HepG2 (cell line): ENCODE data around the gene SP5. TPM values are rescaled to one million over a fixed set of nuclear protein-coding genes. Genes with fewer than 3 reads are reported as not detected.

Experiments used
- ATAC-seq: fragments of 200-7000 bp; cut with Tn5 transposase; 3 replicates; pipeline ENCODE4 v1.9.1; 2020; ENCODE audit warnings: mild to moderate bottlenecking, moderate library complexity
- BruUV-seq: library from RNA; stranded (reverse); fragments of 400-500 nt; replicated peaks from 2 replicates; lab custom pipeline; 2021; lab: Mats Ljungman, UMichigan
- CTCF ChIA-PET: fragments of 300-600 bp; formaldehyde crosslinking; extraction: SDS; loops from one replicate; lab custom pipeline; 2021; ENCODE audit warnings: low total read pairs, inconsistent platforms, low intra/inter-chr PET ratio; lab: Yijun Ruan, JAX
- POLR2A ChIA-PET: fragments of 350-600 bp; sonication (Branson Sonifier 250); formaldehyde crosslinking; loops from one replicate; lab custom pipeline; 2020; ENCODE audit warnings: antibody characterized with exemption, inconsistent platforms; lab: Yijun Ruan, JAX
- DNase-seq: peaks from one replicate; pipeline ENCODE4 v3.0.0-alpha.2; 2015; ENCODE audit warnings: low spot score
- FAIRE-seq: peaks from 3 replicates; lab custom pipeline; 2011; peaks lifted over from hg19 to GRCh38; lab: Jason Lieb, UNC
- H2AFZ ChIP-seq: one replicate; pipeline ENCODE4 v1.6.1; 2011; ENCODE audit warnings: low read length, inconsistent platforms
- H3K27ac ChIP-seq: fragments of 300-600 bp; 3 replicates; pipeline ENCODE4 v1.8.0; 2011; ENCODE audit warnings: mixed run types, mild to moderate bottlenecking, mixed read lengths, low read length, inconsistent platforms; ENCODE audit not compliant: insufficient read depth; ENCODE audit errors: extremely low read length
- H3K27me3 ChIP-seq, 2 experiments: fragments of 200-600 bp in 1 of 2; 2 replicates in 1 of 2; 3 replicates in 1 of 2; pipeline versions ENCODE4 v1.6.0 to v1.8.0; 2011; ENCODE audit warnings: low read length in 2 of 2, mild to moderate bottlenecking in 2 of 2, moderate library complexity in 2 of 2, inconsistent platforms in 1 of 2; ENCODE audit not compliant: insufficient read depth in 2 of 2, control insufficient read depth in 1 of 2
- H3K36me3 ChIP-seq, 2 experiments: fragments of 200-600 bp in 1 of 2; replicated peaks in 1 of 2; 2 replicates in 1 of 2; 3 replicates in 1 of 2; pipeline versions ENCODE4 v1.5.1 to v1.8.0; 2011; ENCODE audit warnings: low read length in 2 of 2, inconsistent platforms in 1 of 2; ENCODE audit not compliant: insufficient read depth in 2 of 2, control insufficient read depth in 1 of 2
- H3K4me1 ChIP-seq: 2 replicates; pipeline ENCODE4 v1.5.1; 2012; ENCODE audit warnings: low read length, inconsistent platforms; ENCODE audit not compliant: insufficient read depth
- H3K4me2 ChIP-seq: 2 replicates; pipeline ENCODE4 v1.6.0; 2011; ENCODE audit warnings: low read depth, low read length, inconsistent platforms
- H3K4me3 ChIP-seq, 3 experiments: fragments of 200-600 bp in 1 of 3; sonication (generic), shearing (Covaris generic) in 1 of 3; replicated peaks in 1 of 3; 2 replicates each; pipeline ENCODE4 v1.5.1; 2011 to 2016; ENCODE audit warnings: low read length in 3 of 3, inconsistent platforms in 2 of 3, low read depth in 2 of 3, mild to moderate bottlenecking in 2 of 3, control low read depth in 1 of 3, mixed read lengths in 1 of 3; ENCODE audit not compliant: insufficient read depth in 1 of 3
- H3K79me2 ChIP-seq: one replicate; pipeline ENCODE4 v1.6.1; 2011; ENCODE audit warnings: low read length, inconsistent platforms; ENCODE audit not compliant: insufficient read depth
- H3K9ac ChIP-seq: 2 replicates; pipeline ENCODE4 v1.6.0; 2011; ENCODE audit warnings: mild to moderate bottlenecking, low read depth, low read length, inconsistent platforms; ENCODE audit not compliant: insufficient read depth
- H3K9me3 ChIP-seq: 2 replicates; pipeline ENCODE4 v1.5.1; 2012; ENCODE audit warnings: mild to moderate bottlenecking, low read length
- H4K20me1 ChIP-seq: 2 replicates; pipeline ENCODE4 v1.6.0; 2011; ENCODE audit warnings: inconsistent platforms, mild to moderate bottlenecking, low read length, moderate library complexity; ENCODE audit not compliant: insufficient read depth
- CBX1 ChIP-seq: IDR thresholded peaks from one replicate; pipeline ENCODE4 v1.6.1; 2016; ENCODE audit warnings: antibody characterized with exemption, low read depth
- CCAR2 ChIP-seq: fragments of 200-400 bp; formaldehyde crosslinking; optimal IDR thresholded peaks from 2 replicates; pipeline ENCODE3; 2018; ENCODE audit warnings: low read depth, mild to moderate bottlenecking, low read length, moderate library complexity
- HES4 ChIP-seq: sonication (generic); formaldehyde crosslinking; IDR thresholded peaks from 2 replicates; pipeline ENCODE4 v1.9.0; 2021; ENCODE audit warnings: mild to moderate bottlenecking, missing genetic modification reagents, borderline replicate concordance
- MBD4 ChIP-seq: IDR thresholded peaks from 2 replicates; pipeline ENCODE4 v1.6.1; 2012; ENCODE audit warnings: low read length, inconsistent platforms, borderline replicate concordance
- RELA ChIP-seq: sonication (generic); formaldehyde crosslinking; IDR thresholded peaks from 2 replicates; pipeline ENCODE4 v1.4.0; 2020; ENCODE audit warnings: missing genetic modification reagents
- SOX13 ChIP-seq, 3 experiments: fragments of 450-650 bp in 1 of 3; sonication (generic) in 1 of 3; formaldehyde crosslinking in 1 of 3; IDR thresholded peaks in 2 of 3; conservative IDR thresholded peaks in 1 of 3; 2 replicates each; pipeline versions ENCODE4 v1.5.0 to v1.6.1; 2016 to 2020; ENCODE audit warnings: antibody characterized with exemption in 1 of 3, mild to moderate bottlenecking in 1 of 3, missing compliant biosample characterization in 1 of 3, missing genetic modification reagents in 1 of 3, moderate library complexity in 1 of 3
- SRSF4 ChIP-seq: fragments of 200-400 bp; formaldehyde crosslinking; IDR thresholded peaks from one replicate; pipeline ENCODE4 v1.6.1; 2018; ENCODE audit warnings: mild to moderate bottlenecking, low read depth, low read length, moderate library complexity; ENCODE audit not compliant: poor library complexity, severe bottlenecking
- SSRP1 ChIP-seq: IDR thresholded peaks from 2 replicates; pipeline ENCODE4 v1.6.1; 2016; ENCODE audit warnings: control low read depth
- TBP ChIP-seq: sonication (generic); formaldehyde crosslinking; IDR thresholded peaks from 2 replicates; pipeline ENCODE4 v1.5.0; 2020; ENCODE audit warnings: missing genetic modification reagents
- THAP11 ChIP-seq: IDR thresholded peaks from 2 replicates; pipeline ENCODE4 v1.6.1; 2016; ENCODE audit warnings: missing biosample characterization, missing genetic modification reagents
- ZFP36L1 ChIP-seq: sonication (generic); formaldehyde crosslinking; IDR thresholded peaks from 2 replicates; pipeline ENCODE4 v1.8.0; 2022; ENCODE audit warnings: mild to moderate bottlenecking, missing genetic modification reagents, moderate library complexity
- ZNF138 ChIP-seq: sonication (generic); formaldehyde crosslinking; IDR thresholded peaks from 2 replicates; pipeline ENCODE4 v1.5.0; 2020; ENCODE audit warnings: mild to moderate bottlenecking, low read depth, missing genetic modification reagents
- ZNF143 ChIP-seq: sonication (generic); formaldehyde crosslinking; IDR thresholded peaks from 2 replicates; pipeline ENCODE4 v1.4.0; 2020; ENCODE audit warnings: missing genetic modification reagents
- ZNF230 ChIP-seq: sonication (generic); formaldehyde crosslinking; IDR thresholded peaks from 2 replicates; pipeline ENCODE4 v1.4.0; 2020; ENCODE audit warnings: mild to moderate bottlenecking, missing genetic modification reagents
- ZNF292 ChIP-seq: sonication (generic); formaldehyde crosslinking; IDR thresholded peaks from 2 replicates; pipeline ENCODE4 v1.8.1; 2022; ENCODE audit warnings: mild to moderate bottlenecking, low read depth, missing genetic modification reagents, borderline replicate concordance
- ZNF468 ChIP-seq: sonication (generic); formaldehyde crosslinking; IDR thresholded peaks from 2 replicates; pipeline ENCODE4 v1.8.0; 2022; ENCODE audit warnings: mild to moderate bottlenecking, moderate library complexity, missing genetic modification reagents
- ZNF556 ChIP-seq: sonication (generic); formaldehyde crosslinking; IDR thresholded peaks from 2 replicates; pipeline ENCODE4 v1.4.0; 2020; ENCODE audit warnings: mild to moderate bottlenecking, missing genetic modification reagents, borderline replicate concordance
- ZNF572 ChIP-seq: sonication (generic); formaldehyde crosslinking; IDR thresholded peaks from 2 replicates; pipeline ENCODE4 v1.5.1; 2020; ENCODE audit warnings: mild to moderate bottlenecking, missing genetic modification reagents
- ZNF766 ChIP-seq: sonication (generic); formaldehyde crosslinking; IDR thresholded peaks from 2 replicates; pipeline ENCODE4 v1.5.0; 2020; ENCODE audit warnings: missing genetic modification reagents, borderline replicate concordance
- WGBS: methylation state at CpG from one replicate; pipeline ENCODE4 v1.1.6; 2017; ENCODE audit warnings: low lambda C conversion rate; 5-methylcytosine and 5-hydroxymethylcytosine counted together
- in situ Hi-C: cut with HindIII; loops from 2 replicates; pipeline ENCODE4 v1.10.0; 2017; ENCODE audit warnings: low pct_unique_long_range_greater_than_20kb; ENCODE audit not compliant: extremely low pct_ligation_motif_present
- intact Hi-C: fragments of 100-400 bp; cut with micrococcal nuclease; formaldehyde crosslinking; loops from one replicate; pipeline ENCODE4 v1.10.0; 2022; ENCODE audit not compliant: unreplicated experiment
- polyA plus RNA-seq, 8 experiments: library from polyadenylated mRNA; depleted of rRNA in 3 of 8; stranded (reverse) in 7 of 8; unstranded in 1 of 8; fragments of >200 nt; fragmentation: Illumina TruSeq in 4 of 8; extraction: Trizol in 4 of 8; gene quantifications; 2 replicates each; pipeline versions ENCODE4 v1.2.1 to v1.2.3, GENCODE V29; 2011 to 2016; ENCODE audit warnings: low read depth in 4 of 8, missing spikeins in 1 of 8, mixed read lengths in 1 of 8; ENCODE audit not compliant: insufficient read depth in 1 of 8
- total RNA-seq, 5 experiments: library from RNA; depleted of rRNA; stranded (reverse); fragments of >200 nt; fragmentation: Illumina TruSeq; extraction: Trizol; gene quantifications; 2 replicates each; pipeline ENCODE4 v1.2.3, GENCODE V29; 2016; ENCODE audit warnings: low read depth in 1 of 5
- TF ChIP-seq, protein P1 (sequence below): sonication (generic); formaldehyde crosslinking; IDR thresholded peaks from 2 replicates; pipeline ENCODE4 v1.9.0; 2021; ENCODE audit warnings: missing genetic modification reagents, mild to moderate bottlenecking, borderline replicate concordance
- TF ChIP-seq, protein P2 (sequence below): fragments of 450-650 bp; IDR thresholded peaks from 2 replicates; pipeline ENCODE4 v1.6.1; 2017; ENCODE audit warnings: mild to moderate bottlenecking

Gene SP5
- total and polyA plus RNA-seq, 2 of the 13 experiments (the other 11 are each of a cell fraction or from before 2014, with no cell fraction given): 50.8 to 119 TPM

DNA sequence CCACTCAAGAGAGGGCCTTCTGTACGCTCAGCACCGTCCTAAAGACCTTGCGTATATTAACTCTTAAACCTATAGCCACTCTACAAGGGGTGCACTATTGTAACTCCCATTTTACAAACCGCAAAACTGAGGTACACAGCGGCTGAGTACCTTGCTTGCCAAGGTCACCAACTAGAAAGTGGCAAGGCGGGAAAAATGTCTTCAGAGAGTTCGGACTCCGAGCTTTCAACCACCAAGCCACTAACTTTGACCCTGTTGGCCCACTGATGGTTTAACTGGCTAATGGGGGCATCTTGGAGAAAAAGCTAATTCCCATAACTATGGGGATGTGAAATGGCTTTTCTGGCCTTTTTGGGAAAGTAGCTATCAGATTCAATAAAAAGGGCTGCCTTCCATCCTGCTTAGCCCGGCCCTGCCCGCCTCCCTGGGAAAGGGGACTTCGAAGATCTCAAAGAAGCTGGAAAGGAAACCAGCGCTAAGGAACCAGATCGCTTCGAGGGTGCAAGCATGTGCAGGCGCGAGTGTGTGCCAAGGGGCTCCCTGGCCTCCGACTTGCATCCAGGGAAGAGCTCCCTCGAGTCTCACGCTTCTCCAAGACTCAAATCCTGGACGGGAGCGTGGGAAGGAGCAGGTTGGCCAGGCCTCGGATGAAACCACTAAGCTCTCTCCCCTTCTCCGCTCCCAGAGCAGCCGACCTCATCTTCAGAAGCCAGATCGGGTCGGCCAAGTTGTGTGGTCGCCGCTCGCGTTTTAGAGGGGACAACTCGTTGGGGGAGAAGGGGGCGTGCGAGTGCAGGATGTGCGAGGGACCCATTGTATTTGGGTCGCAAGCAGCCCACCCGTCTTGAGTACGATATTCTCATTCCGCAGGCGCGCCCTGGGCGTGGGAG is 2.2 kb upstream of the SP5 start:
- in situ Hi-C loops: loop anchor here (5.0 to 10.0 kb wide), 2 partner anchors 256 to 442 kb away; no protein-coding TSS in a partner anchor
- H3K4me2 ChIP-seq: peak overlapping the region; percentile 100
- no peak for ATAC-seq
- peaks cover 5 to 7% of the 10 kb centered on the region in 2 experiments for H3K36me3 ChIP-seq
- H3K4me3 ChIP-seq: peak overlapping the region; percentile 95 to 99 (median 99)
- DNase-seq: no peak
- H2AFZ ChIP-seq: no peak overlapping the region
- peaks cover 40% of the 10 kb centered on the region for H3K4me1 ChIP-seq
- WGBS: 7% methylated on average over 26 of the region's 41 CpGs
- POLR2A ChIA-PET: interaction anchor here (0.9 to 7.9 kb wide), 15 partner anchors 9 to 721 kb away, joined by 3 to 123 read pairs (median 8); partner anchors contain the start of genes DCAF17, ERICH2, GORASP2 and METTL8
- intact Hi-C loops: no loop called here
- no peak for FAIRE-seq
- peaks cover 81% of the 10 kb centered on the region for H3K79me2 ChIP-seq
- H3K27ac ChIP-seq: peak overlapping the region; percentile 100
- peaks cover 11% of the 10 kb centered on the region for H4K20me1 ChIP-seq
- H3K9ac ChIP-seq: peak overlapping the region; percentile 99
- no peaks in the 10 kb centered on the region; a peak in 1 of 5 replicates for H3K27me3 ChIP-seq
- BruUV-seq: no TSS peak
- no peaks in the 10 kb centered on the region for H3K9me3 ChIP-seq
- CTCF ChIA-PET: no interaction called here
- no peak for TF ChIP-seq ZNF766 (CRISPR knock-in tag)
- no peak for TF ChIP-seq ZFP36L1 (CRISPR knock-in tag)
- no peak; the same call in 1 of the 2 replicates for TF ChIP-seq MBD4
- no peak for TF ChIP-seq SRSF4
- TF ChIP-seq TBP (CRISPR knock-in tag): no peak
- TF ChIP-seq ZNF468 (CRISPR knock-in tag): no peak
- TF ChIP-seq, protein P1, sequence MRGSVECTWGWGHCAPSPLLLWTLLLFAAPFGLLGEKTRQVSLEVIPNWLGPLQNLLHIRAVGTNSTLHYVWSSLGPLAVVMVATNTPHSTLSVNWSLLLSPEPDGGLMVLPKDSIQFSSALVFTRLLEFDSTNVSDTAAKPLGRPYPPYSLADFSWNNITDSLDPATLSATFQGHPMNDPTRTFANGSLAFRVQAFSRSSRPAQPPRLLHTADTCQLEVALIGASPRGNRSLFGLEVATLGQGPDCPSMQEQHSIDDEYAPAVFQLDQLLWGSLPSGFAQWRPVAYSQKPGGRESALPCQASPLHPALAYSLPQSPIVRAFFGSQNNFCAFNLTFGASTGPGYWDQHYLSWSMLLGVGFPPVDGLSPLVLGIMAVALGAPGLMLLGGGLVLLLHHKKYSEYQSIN: no peak
- TF ChIP-seq, protein P2, sequence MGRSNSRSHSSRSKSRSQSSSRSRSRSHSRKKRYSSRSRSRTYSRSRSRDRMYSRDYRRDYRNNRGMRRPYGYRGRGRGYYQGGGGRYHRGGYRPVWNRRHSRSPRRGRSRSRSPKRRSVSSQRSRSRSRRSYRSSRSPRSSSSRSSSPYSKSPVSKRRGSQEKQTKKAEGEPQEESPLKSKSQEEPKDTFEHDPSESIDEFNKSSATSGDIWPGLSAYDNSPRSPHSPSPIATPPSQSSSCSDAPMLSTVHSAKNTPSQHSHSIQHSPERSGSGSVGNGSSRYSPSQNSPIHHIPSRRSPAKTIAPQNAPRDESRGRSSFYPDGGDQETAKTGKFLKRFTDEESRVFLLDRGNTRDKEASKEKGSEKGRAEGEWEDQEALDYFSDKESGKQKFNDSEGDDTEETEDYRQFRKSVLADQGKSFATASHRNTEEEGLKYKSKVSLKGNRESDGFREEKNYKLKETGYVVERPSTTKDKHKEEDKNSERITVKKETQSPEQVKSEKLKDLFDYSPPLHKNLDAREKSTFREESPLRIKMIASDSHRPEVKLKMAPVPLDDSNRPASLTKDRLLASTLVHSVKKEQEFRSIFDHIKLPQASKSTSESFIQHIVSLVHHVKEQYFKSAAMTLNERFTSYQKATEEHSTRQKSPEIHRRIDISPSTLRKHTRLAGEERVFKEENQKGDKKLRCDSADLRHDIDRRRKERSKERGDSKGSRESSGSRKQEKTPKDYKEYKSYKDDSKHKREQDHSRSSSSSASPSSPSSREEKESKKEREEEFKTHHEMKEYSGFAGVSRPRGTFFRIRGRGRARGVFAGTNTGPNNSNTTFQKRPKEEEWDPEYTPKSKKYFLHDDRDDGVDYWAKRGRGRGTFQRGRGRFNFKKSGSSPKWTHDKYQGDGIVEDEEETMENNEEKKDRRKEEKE: no peak
- TF ChIP-seq ZNF292 (CRISPR knock-in tag): no peak
- TF ChIP-seq CCAR2: no peak
- no peak for TF ChIP-seq ZNF143 (CRISPR knock-in tag)
- TF ChIP-seq ZNF556 (CRISPR knock-in tag): no peak
- TF ChIP-seq RELA (CRISPR knock-in tag): no peak
- TF ChIP-seq THAP11: no peak
- TF ChIP-seq HES4 (CRISPR knock-in tag): no peak
- no peak for TF ChIP-seq ZNF138 (CRISPR knock-in tag)
- TF ChIP-seq SSRP1: peak; percentile 96; the same call in 1 of the 2 replicates
- no peak for TF ChIP-seq ZNF572 (CRISPR knock-in tag)
- TF ChIP-seq ZNF230 (CRISPR knock-in tag): no peak; the same call in 1 of the 2 replicates
- no peak for TF ChIP-seq SOX13 (IDR thresholded peaks at IDR 0.05)
- no peak for TF ChIP-seq SOX13 (CRISPR knock-in tag; conservative IDR thresholded peaks at IDR 0.05 in 1 of 2, IDR thresholded peaks at IDR 0.05 in 1 of 2)
- TF ChIP-seq CBX1: no peak
